Adrenal gland (tissue), 12 donors: Measurements from ENCODE around the gene WNT7B. TPM values are rescaled to one million over a fixed set of nuclear protein-coding genes. Genes with fewer than 3 reads are reported as not detected.

Experiments used
- DNase-seq, 7 donors: peaks; one replicate each; pipeline ENCODE4 v3.0.0-alpha.2; 2019 to 2020
- H3K27ac ChIP-seq, 5 donors: fragments of 200-600 bp; sonication (generic) in 4 of 5; 1 replicate in 3 of 5; 2 replicates in 2 of 5; pipeline versions ENCODE4 v1.5.1 to v1.8.0; 2016 to 2020; ENCODE audit warnings: mild to moderate bottlenecking in 1 of 5
- H3K27me3 ChIP-seq: fragments of 200-600 bp; 2 replicates; pipeline ENCODE4 v1.8.0; 2021
- H3K36me3 ChIP-seq, 2 donors: fragments of 200-600 bp; replicated peaks in 1 of 2; 1 replicate in 1 of 2; 2 replicates in 1 of 2; pipeline versions ENCODE4 v1.5.1 to v1.8.0; 2018 to 2022
- H3K4me1 ChIP-seq, 2 donors: fragments of 200-600 bp; replicated peaks in 1 of 2; 1 replicate in 1 of 2; 2 replicates in 1 of 2; pipeline versions ENCODE4 v1.5.1 to v1.8.0; 2018 to 2021
- H3K4me3 ChIP-seq, 4 donors: fragments of 200-600 bp; sonication (generic) in 3 of 4; one replicate each; pipeline ENCODE4 v1.5.1; 2016 to 2018
- H3K9me3 ChIP-seq, 3 donors: fragments of 200-600 bp; sonication (generic) in 1 of 3; replicated peaks in 1 of 3; 1 replicate in 2 of 3; 2 replicates in 1 of 3; pipeline versions ENCODE4 v1.5.1 to v1.8.0; 2016 to 2021
- CTCF ChIP-seq, 6 experiments: fragments of 450-650 bp in 4 of 6; fragments of 200-600 bp in 2 of 6; sonication (generic) in 1 of 6; IDR thresholded peaks; 1 replicate in 5 of 6; 2 replicates in 1 of 6; pipeline versions ENCODE4 v1.5.1 to v1.8.0; 2016 to 2021; ENCODE audit warnings: antibody characterized with exemption in 6 of 6, mild to moderate bottlenecking in 2 of 6, moderate library complexity in 1 of 6
- POLR2A ChIP-seq, 2 donors: fragments of 450-650 bp; IDR thresholded peaks; one replicate each; pipeline ENCODE4 v1.6.1; 2017; ENCODE audit warnings: antibody characterized with exemption in 2 of 2, mild to moderate bottlenecking in 2 of 2, moderate library complexity in 1 of 2
- WGBS, 4 donors: extraction: QIAGEN DNeasy Blood & Tissue Kit in 2 of 4; methylation state at CpG; one replicate each; pipeline versions ENCODE4 v1.1.5 to v1.1.7; 2013 to 2017; 5-methylcytosine and 5-hydroxymethylcytosine counted together
- intact Hi-C, 2 donors: fragments of 100-400 bp; cut with DNase I; formaldehyde crosslinking; loops; one replicate each; pipeline versions ENCODE4 v1.14.1 to v1.15.0; 2022 to 2023
- polyA plus RNA-seq, 3 donors: library from polyadenylated mRNA; stranded (reverse); fragments of 200-250 nt in 2 of 3; fragments of 350-450 nt in 1 of 3; fragmentation: Illumina TruSeq in 1 of 3; extraction: RNeasy Lipid Tissue Mini Kit (QIAGEN cat#74804) in 1 of 3; gene quantifications; one replicate each; pipeline ENCODE4 v1.2.3, GENCODE V29; 2013 to 2014
- total RNA-seq, 9 donors: library from RNA; depleted of rRNA in 4 of 9; stranded (reverse); fragments of >200 nt in 4 of 9; fragments of 120-200 nt in 1 of 9; fragmentation: NEBNext Ultra II Directional in 1 of 9; extraction: Animal tissue kit (Norgen Biotek cat#: 25700) in 1 of 9; gene quantifications; one replicate each; pipeline versions ENCODE4 v1.1.0 to v1.2.4, GENCODE V29; 2013 to 2023
- donor health status: healthy with polysubstance abuse.
- donor health status: Bipolar disorder and iron deficiency.
- donor health status: DM: yes; HTN: yes; CAD: no.
- donor health status: DM: no; HTN: no; CAD: no.
- donor health status: DM: no; HTN: no; CAD: no.
- donor health status: DM: yes; HTN: yes; CAD: no.

Gene WNT7B
- total and polyA plus RNA-seq, 12 donors = 0.07 to 0.24 (median 0.15) TPM; not detected in 8

- intact Hi-C loops = no loop called here
- peak in 3 of 7 donors; percentile 11 to 41 (median 11) for DNase-seq
- Histone ChIP-seq H3K27ac (no peak overlapping the region), H3K4me1 (peaks cover 1 to 2% of the 10 kb centered on the region in 2 donors), H3K9me3 (no peaks in the 10 kb centered on the region), H3K27me3 (no peaks in the 10 kb centered on the region), H3K36me3 (no peaks in the 10 kb centered on the region), H3K4me3 (no peak overlapping the region)
- WGBS, 4 donors = 83 to 93% (median 91%) methylated on average over 2 to 3 of the region's 3 CpGs
- TF ChIP-seq CTCF (IDR thresholded peaks at IDR 0.05) (no peak), POLR2A (IDR thresholded peaks at IDR 0.05) (no peak)
Observed at GRCh38 chr22:46021577-46021976, 44.6 kb upstream of the WNT7B start.

GRCh38 chr22:46019351-46019750 is 42.4 kb upstream of the WNT7B start:
- no peak overlapping the region for H3K4me3 ChIP-seq
- no peaks in the 10 kb centered on the region for H3K27me3 ChIP-seq
- TF ChIP-seq CTCF (IDR thresholded peaks at IDR 0.05) = no peak
- no peak for TF ChIP-seq POLR2A (IDR thresholded peaks at IDR 0.05)
- intact Hi-C loops = loop anchor here in 1 of 2 donors (10.0 kb wide), 1 partner anchor 55 kb away; no protein-coding TSS in a partner anchor
- H3K27ac ChIP-seq = no peak overlapping the region
- no peaks in the 10 kb centered on the region for H3K9me3 ChIP-seq
- H3K4me1 ChIP-seq = peaks cover 4 to 5% of the 10 kb centered on the region in 2 donors
- 84 to 92% (median 88%) methylated on average over 6 of the region's 6 CpGs for WGBS, 4 donors
- no peaks in the 10 kb centered on the region for H3K36me3 ChIP-seq
- DNase-seq = peak in 1 of 7 donors; percentile 38

- no peak overlapping the region for H3K4me3 ChIP-seq
- no peak for TF ChIP-seq POLR2A (IDR thresholded peaks at IDR 0.05)
- no peak for TF ChIP-seq CTCF (IDR thresholded peaks at IDR 0.05)
- peaks cover 7% of the 10 kb centered on the region in 2 donors for H3K4me1 ChIP-seq
- intact Hi-C loops = loop anchor here in 1 of 2 donors (10.0 kb wide), 1 partner anchor 56 kb away; no protein-coding TSS in a partner anchor
- H3K27me3 ChIP-seq = no peaks in the 10 kb centered on the region
- H3K27ac ChIP-seq = no peak overlapping the region
- H3K36me3 ChIP-seq = no peaks in the 10 kb centered on the region
- DNase-seq = no peak
- H3K9me3 ChIP-seq = no peaks in the 10 kb centered on the region
Observed at GRCh38 chr22:46018859-46019258, 41.9 kb upstream of the WNT7B start.

- no peaks in the 10 kb centered on the region for H3K9me3 ChIP-seq
- no peaks in the 10 kb centered on the region for H3K36me3 ChIP-seq
- TF ChIP-seq POLR2A (IDR thresholded peaks at IDR 0.05) (no peak), CTCF (IDR thresholded peaks at IDR 0.05) (no peak)
- no peaks in the 10 kb centered on the region for H3K27me3 ChIP-seq
- 79 to 92% (median 91%) methylated on average over 2 of the region's 2 CpGs for WGBS, 4 donors
- no peak overlapping the region for H3K27ac ChIP-seq
- no peak overlapping the region for H3K4me3 ChIP-seq
- intact Hi-C loops = loop anchor here in 1 of 2 donors (10.0 kb wide), 1 partner anchor 58 kb away; no protein-coding TSS in a partner anchor
- peaks cover 12 to 17% of the 10 kb centered on the region in 2 donors for H3K4me1 ChIP-seq
- DNase-seq = no peak
Observed at GRCh38 chr22:46017166-46017565, 40.2 kb upstream of the WNT7B start.
